Astrocyte (in vitro differentiated cells and primary cell): ENCODE measurements around the gene UBE2J2. TPM values are rescaled to one million over a fixed set of nuclear protein-coding genes. Genes with fewer than 3 reads are reported as not detected.

Source experiments
- DNase-seq: peaks from one replicate; pipeline ENCODE4 v3.0.0-alpha.2; 2010; ENCODE audit warnings: low read depth
- FAIRE-seq: peaks from 2 replicates; lab custom pipeline; 2011; peaks lifted over from hg19 to GRCh38; lab: Jason Lieb, UNC
- H2AFZ ChIP-seq: 2 replicates; pipeline ENCODE4 v1.6.0; 2012; ENCODE audit warnings: low read depth, low read length, inconsistent platforms
- H3K27ac ChIP-seq: 2 replicates; pipeline ENCODE4 v1.5.1; 2011; ENCODE audit warnings: low read depth, low read length, inconsistent platforms
- H3K27me3 ChIP-seq: 2 replicates; pipeline ENCODE4 v1.6.0; 2011; ENCODE audit warnings: low read length, inconsistent platforms; ENCODE audit not compliant: insufficient read depth
- H3K36me3 ChIP-seq: 2 replicates; pipeline ENCODE4 v1.5.1; 2011; ENCODE audit warnings: low read length, inconsistent platforms; ENCODE audit not compliant: insufficient read depth
- H3K4me1 ChIP-seq: 2 replicates; pipeline ENCODE4 v1.5.1; 2011; ENCODE audit warnings: low read length, inconsistent platforms; ENCODE audit not compliant: insufficient read depth
- H3K4me2 ChIP-seq: 2 replicates; pipeline ENCODE4 v1.6.0; 2012; ENCODE audit warnings: low read length, inconsistent platforms
- H3K4me3 ChIP-seq: 2 replicates; pipeline ENCODE4 v1.5.1; 2011; ENCODE audit warnings: low read depth, mild to moderate bottlenecking, low read length, inconsistent platforms; ENCODE audit not compliant: insufficient read depth
- H3K79me2 ChIP-seq: 2 replicates; pipeline ENCODE4 v1.6.0; 2012; ENCODE audit warnings: mild to moderate bottlenecking, low read length, inconsistent platforms; ENCODE audit not compliant: insufficient read depth
- H3K9ac ChIP-seq: 2 replicates; pipeline ENCODE4 v1.6.0; 2012; ENCODE audit warnings: mild to moderate bottlenecking, low read length, inconsistent platforms
- H3K9me3 ChIP-seq: 2 replicates; pipeline ENCODE4 v1.5.1; 2012; ENCODE audit warnings: low read depth, mild to moderate bottlenecking, low read length, inconsistent platforms; ENCODE audit not compliant: insufficient read depth
- H4K20me1 ChIP-seq: 2 replicates; pipeline ENCODE4 v1.6.0; 2012; ENCODE audit warnings: low read length, inconsistent platforms; ENCODE audit not compliant: insufficient read depth
- H3K27ac Mint-ChIP-seq: one replicate; pipeline ENCODE4 v1.8.0; 2021; ENCODE audit warnings: mild to moderate bottlenecking, mixed read lengths; ENCODE audit not compliant: unreplicated experiment
- H3K27me3 Mint-ChIP-seq: one replicate; pipeline ENCODE4 v1.8.0; 2021; ENCODE audit warnings: low read depth, mixed read lengths; ENCODE audit not compliant: unreplicated experiment
- H3K36me3 Mint-ChIP-seq: one replicate; pipeline ENCODE4 v1.8.0; 2021; ENCODE audit warnings: low read depth, mixed read lengths; ENCODE audit not compliant: unreplicated experiment
- H3K4me1 Mint-ChIP-seq: one replicate; pipeline ENCODE4 v1.8.0; 2021; ENCODE audit warnings: low read depth, mixed read lengths; ENCODE audit not compliant: unreplicated experiment
- H3K4me3 Mint-ChIP-seq: one replicate; pipeline ENCODE4 v1.8.0; 2021; ENCODE audit warnings: mild to moderate bottlenecking, moderate library complexity, mixed read lengths; ENCODE audit not compliant: unreplicated experiment
- H3K9me3 Mint-ChIP-seq: one replicate; pipeline ENCODE4 v1.8.0; 2021; ENCODE audit warnings: mild to moderate bottlenecking, mixed read lengths; ENCODE audit not compliant: unreplicated experiment
- CTCF ChIP-seq: IDR thresholded peaks from 2 replicates; pipeline ENCODE4 v1.5.1; 2011; ENCODE audit warnings: low read depth, mild to moderate bottlenecking, inconsistent platforms, low read length, moderate library complexity; ENCODE audit not compliant: insufficient read depth
- EZH2 ChIP-seq: IDR thresholded peaks from 2 replicates; pipeline ENCODE4 v1.6.1; 2012; ENCODE audit warnings: mild to moderate bottlenecking, low read length, inconsistent platforms; ENCODE audit not compliant: insufficient read depth
- total RNA-seq: library from RNA; stranded (reverse); gene quantifications from 2 replicates; pipeline ENCODE4 v1.2.1, GENCODE V29; 2021

The UBE2J2 gene
- total RNA-seq, 1 donor from 2014 or later: 67.4 TPM

- Histone ChIP-seq H3K4me1 (no peaks in the 10 kb centered on the region), H2AFZ (no peak overlapping the region), H3K4me3 (no peak overlapping the region), H3K4me2 (no peak overlapping the region), H4K20me1 (peaks cover 6% of the 10 kb centered on the region), H3K36me3 (no peaks in the 10 kb centered on the region), H3K27me3 (peaks cover 3% of the 10 kb centered on the region), H3K79me2 (no peaks in the 10 kb centered on the region), H3K9ac (no peak overlapping the region), H3K27ac (no peak overlapping the region), H3K9me3 (no peaks in the 10 kb centered on the region)
- TF ChIP-seq EZH2: no peak
- TF ChIP-seq CTCF: no peak
- Mint-ChIP-seq H3K4me3 (no peak overlapping the region), H3K36me3 (peaks cover 2% of the 10 kb centered on the region), H3K9me3 (no peaks in the 10 kb centered on the region), H3K27ac (no peak overlapping the region), H3K4me1 (peaks cover 3% of the 10 kb centered on the region), H3K27me3 (no peaks in the 10 kb centered on the region)
- FAIRE-seq (no peak), DNase-seq (no peak)
These were observed 26.2 kb downstream of the UBE2J2 start for GRCh38 chr1:1247341-1247913.

DNA sequence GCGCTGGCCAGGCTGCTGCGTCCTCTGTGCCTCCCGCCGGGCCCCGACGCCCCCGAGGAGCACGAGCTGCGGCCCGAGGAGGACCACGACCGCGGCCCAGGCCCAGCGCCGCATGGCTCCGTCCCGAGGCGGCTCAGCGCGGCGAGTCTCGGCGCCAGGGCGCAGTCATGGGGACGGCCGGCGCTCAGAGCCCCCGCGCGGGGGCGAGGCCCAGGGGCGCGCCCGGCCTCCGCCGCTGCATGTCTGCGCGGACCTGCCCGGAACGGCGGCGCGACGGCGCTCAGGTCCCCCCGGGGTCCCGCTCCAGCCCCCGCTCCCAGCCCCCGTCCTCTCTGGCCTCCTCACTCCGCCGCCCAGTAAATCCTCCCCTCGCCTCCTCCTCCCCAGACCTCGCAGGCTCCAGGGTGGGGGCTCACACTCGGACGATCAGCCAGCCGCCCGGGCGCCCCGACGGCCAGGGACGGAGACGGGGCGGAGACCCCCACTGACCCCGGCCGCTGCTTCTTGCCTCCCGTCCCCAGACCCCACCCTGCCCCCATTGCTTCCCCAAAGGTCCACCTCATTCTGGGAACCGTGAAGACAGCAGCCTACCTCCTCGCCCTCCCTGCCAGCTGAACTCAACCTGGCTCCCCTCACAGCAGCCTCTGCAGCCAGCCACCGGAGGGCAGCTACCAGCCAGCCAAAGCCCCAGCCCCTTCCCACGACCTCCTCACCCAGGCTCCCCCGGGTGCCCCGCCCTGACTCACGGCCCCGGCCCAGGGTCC is 26.9 kb downstream of the UBE2J2 start, which contains the start of gene C1QTNF12:
Gene C1QTNF12 (minus strand): TSS at position 146 of the 764 bp plus-strand sequence. CDS start 32 bp downstream, at position 114.
- Mint-ChIP-seq H3K4me3 (no peak within 1 kb of the TSS), H3K36me3 (peaks cover 2% of the 10 kb centered on the region), H3K4me1 (peaks cover 3% of the 10 kb centered on the region), H3K27ac (no peak within 1 kb of the TSS), H3K9me3 (no peaks in the 10 kb centered on the region), H3K27me3 (no peaks in the 10 kb centered on the region)
- Histone ChIP-seq H3K27ac (no peak within 1 kb of the TSS), H3K9ac (no peak within 1 kb of the TSS), H4K20me1 (peaks cover 6% of the 10 kb centered on the region), H3K9me3 (no peaks in the 10 kb centered on the region), H3K4me2 (peak within 1 kb of the TSS; percentile 55), H3K79me2 (no peaks in the 10 kb centered on the region), H2AFZ (no peak within 1 kb of the TSS), H3K4me3 (no peak within 1 kb of the TSS), H3K36me3 (no peaks in the 10 kb centered on the region), H3K4me1 (no peaks in the 10 kb centered on the region), H3K27me3 (peaks cover 3% of the 10 kb centered on the region)
- DNase-seq (no peak), FAIRE-seq (no peak)
- peak; percentile 64 for TF ChIP-seq EZH2
- no peak for TF ChIP-seq CTCF
